ENCODE measurements around the gene ADCY9.

GRCh38 chr16:4097826-4098240 is 18.4 kb downstream of the ADCY9 start:
- TF ChIP-seq MXI1 (conservative IDR thresholded peaks at IDR 0.05; ENCODE audit: poor library complexity, severe bottlenecking) (no peak), CTCF (IDR thresholded peaks at IDR 0.05; ENCODE audit: poor library complexity, severe bottlenecking) (no peak), EZH2 (IDR thresholded peaks at IDR 0.05; ENCODE audit: borderline replicate concordance, insufficient read depth, low read length, poor library complexity, severe bottlenecking) (no peak), POLR2AphosphoS5 (IDR thresholded peaks at IDR 0.05) (no peak), RAD21 (conservative IDR thresholded peaks at IDR 0.05) (no peak), EP300 (conservative IDR thresholded peaks at IDR 0.05; ENCODE audit: poor library complexity, severe bottlenecking) (no peak), SMC3 (conservative IDR thresholded peaks at IDR 0.05; ENCODE audit: poor library complexity) (no peak), REST (IDR thresholded peaks at IDR 0.05; ENCODE audit: borderline replicate concordance) (no peak), TAF1 (IDR thresholded peaks at IDR 0.05; ENCODE audit: low read depth) (no peak)

All from neural cell (in vitro differentiated cells).